Measurements from ENCODE around the gene HOXC6.
A peak's percentile ranks its signal among the peaks of the same experiment; 100 is the strongest.

The HOXC6 gene

DNA sequence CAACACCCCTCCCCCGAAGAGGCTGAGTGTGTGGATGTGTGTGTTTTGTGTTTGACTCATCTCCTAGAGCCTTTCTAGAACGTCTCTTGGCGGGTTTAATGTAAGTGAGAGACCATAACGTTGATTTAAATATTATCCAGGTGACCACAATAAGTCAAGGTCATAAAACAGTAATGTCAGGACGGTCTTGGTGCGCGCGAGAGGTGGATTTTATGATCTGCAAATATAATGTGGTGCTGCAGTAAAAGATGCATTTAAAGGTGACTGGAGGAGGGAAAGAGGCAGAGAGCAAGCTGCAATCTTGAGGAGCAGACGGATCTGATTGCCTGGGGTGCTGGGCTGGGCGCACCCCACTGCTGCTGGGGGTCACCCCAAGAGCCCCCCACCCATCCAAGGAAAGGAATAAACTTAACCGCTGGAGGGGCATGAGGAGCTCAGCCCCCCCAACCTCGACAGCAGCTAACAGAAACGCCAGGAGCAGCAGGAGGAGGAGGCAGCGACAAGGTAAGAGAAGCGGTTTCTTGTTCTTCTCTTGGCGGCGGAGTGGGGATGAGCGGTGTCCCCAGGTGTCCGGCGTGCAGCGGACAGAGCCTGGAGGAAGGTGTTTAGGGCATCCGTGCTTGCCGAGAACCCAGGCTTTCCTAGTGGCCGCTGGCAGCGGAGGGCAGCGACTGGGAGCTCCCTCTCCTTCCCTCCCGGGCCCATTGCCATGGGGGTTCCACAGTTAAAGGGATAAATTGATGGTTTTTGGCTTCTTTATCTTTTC, 37.7 kb upstream of the HOXC6 start:
- peak; percentile 44 for DNase-seq

DNA sequence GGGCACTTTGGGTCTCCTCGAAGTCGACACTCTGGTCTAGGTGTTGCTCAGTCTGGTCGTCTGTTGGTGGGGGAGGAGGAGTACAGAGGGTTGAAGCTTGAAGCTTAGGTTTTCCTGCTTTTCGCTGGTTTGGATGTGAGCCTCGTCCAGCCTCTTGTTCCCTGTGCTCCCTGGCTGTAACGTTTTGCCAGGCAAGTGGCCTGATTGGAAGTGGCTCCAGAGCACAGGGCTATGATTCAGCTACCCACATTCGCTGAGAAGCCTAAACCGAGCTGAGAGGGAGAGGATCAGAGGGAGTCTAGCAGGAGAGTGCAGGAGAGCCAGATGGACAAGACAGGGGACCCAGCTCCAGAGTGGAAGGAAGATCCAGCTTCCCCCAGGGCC, 37.2 kb upstream of the HOXC6 start:
- DNase-seq, result peak; percentile 23

DNA sequence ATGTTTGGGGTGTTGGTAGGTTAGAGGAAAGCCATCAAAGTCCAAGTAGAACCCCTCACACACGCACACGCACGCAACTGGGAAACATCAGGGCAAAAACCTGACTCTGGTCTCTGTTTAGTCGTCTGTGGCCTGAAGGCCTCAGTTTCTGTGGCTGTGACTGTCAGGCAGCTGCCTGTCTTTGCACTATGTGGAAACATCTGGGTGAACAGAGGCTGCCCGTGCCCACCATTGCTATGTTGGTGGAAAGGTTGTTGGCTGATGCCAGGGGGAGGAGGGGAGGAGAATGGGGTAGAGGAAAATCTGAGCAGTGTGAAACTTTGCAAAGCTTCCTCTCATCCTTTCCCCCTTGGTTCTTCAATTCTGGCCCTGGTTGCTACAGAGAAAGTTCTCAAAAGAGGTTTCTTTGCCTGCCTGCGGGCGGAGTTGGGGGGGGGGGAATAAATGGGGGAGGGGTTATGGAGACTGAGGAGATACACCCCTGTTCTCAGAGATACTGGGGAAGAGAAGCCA, 35.8 kb upstream of the HOXC6 start:
- DNase-seq, result no peak

DNA sequence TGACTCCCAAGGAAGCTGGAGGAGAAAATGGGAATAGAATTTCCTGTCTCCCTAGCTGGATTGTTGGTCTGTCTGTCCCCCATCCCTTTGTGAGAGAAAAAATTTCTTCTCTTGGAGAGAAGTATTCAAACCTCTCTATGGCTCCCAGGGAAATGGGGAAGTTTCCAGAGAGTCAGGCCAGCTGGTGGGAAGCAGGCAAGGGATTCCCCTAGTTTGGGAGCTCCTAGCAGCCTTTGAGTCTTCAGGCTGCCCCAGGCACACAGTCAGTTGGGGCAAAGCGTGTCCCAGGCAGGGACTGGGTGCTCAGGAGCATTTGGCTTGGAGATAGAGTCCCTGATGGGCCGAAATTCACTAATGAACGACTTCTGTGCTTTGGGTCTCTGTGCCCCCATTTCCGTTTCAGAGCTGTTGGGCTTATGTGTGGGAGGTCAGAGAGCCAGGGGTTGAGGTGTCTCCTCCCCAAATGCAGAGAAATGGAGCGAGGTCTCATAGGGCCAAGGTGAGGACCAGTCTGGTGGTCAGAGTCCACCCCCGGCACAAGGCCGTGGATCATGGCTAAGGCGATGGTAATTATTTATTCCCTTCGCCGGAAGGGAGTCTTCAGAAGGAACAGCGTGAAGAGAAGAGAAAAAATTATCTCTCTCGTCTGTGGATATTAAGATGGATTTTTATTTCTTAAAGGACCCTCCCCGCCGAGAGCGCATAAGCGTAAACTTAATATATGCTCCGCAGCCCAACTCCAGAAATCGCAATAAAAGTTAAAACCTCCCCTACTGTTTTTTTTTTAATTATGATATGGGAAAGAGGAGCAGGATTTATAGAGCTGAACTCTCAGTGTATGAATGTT, 34.9 kb upstream of the HOXC6 start:
- no peak for DNase-seq

DNA sequence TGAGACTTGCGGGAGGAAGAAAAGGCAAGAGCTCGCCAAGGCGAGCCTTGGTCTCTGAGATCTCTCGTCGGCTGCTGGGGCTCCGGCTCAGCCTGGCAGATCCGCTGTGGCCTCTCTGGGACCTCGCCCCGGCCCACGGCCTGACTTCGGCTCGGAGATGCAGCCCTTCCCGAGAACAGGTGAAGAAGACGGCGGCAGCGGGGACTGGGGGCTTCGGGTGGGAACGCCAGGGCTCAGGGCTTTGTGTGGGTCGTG, 34.3 kb upstream of the HOXC6 start:
- DNase-seq, result no peak

DNA sequence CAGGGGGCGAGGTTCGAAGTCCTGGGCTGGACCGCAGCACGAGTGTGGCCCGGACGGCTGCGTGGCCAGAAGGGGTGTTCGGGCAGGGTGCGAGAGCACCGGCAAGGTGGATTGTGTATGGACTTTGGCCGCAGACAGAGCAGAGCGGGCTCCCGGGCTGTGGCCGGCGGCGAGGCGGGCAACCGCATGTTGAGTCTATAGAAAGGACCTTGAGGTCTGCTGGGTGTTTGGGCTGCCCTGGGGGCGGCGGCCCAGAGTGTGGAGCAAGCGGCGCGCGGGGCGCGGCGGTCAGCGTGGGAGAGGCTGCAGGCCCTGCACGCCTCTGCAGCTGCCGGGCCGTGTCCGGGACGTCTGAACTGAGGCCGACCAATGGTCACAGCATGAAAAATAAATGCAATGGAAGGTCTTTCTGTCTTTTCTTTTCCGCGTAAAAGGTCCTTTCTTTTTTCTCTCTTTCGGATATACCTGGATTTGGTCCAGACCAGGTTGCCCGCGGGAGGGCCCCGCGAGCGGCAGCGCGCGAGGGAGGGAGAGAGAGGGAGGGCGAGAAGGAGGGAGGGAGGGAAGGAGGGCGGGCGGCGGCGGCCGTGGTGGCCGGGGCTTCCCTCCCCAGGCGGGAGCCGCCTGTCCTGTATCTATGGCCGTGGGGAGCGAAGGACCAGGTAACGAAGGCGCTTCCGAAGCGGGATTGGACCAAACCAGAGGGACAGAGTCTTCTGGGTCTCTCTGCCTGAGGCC, 33.8 kb upstream of the HOXC6 start:
- no peak for DNase-seq

DNA sequence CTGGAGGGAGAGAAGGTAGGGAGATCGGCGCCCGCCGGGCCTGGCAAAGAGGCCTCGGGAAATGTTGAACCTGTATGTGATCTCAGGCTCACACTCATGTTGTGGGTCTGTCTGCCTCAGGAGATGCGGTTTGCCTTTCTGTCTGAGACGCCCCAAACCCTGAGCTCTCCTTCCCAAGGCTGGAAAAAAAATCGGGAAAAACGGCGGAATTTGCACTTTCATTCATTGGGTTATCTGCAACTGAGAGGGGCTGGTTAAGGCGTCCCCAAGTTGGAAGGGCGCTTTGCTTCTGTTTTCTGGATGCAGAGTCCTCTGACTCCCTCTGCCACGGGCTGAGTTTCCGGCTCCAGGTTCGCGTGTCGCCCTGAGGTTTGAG, 33.2 kb upstream of the HOXC6 start:
- no peak for DNase-seq

DNA sequence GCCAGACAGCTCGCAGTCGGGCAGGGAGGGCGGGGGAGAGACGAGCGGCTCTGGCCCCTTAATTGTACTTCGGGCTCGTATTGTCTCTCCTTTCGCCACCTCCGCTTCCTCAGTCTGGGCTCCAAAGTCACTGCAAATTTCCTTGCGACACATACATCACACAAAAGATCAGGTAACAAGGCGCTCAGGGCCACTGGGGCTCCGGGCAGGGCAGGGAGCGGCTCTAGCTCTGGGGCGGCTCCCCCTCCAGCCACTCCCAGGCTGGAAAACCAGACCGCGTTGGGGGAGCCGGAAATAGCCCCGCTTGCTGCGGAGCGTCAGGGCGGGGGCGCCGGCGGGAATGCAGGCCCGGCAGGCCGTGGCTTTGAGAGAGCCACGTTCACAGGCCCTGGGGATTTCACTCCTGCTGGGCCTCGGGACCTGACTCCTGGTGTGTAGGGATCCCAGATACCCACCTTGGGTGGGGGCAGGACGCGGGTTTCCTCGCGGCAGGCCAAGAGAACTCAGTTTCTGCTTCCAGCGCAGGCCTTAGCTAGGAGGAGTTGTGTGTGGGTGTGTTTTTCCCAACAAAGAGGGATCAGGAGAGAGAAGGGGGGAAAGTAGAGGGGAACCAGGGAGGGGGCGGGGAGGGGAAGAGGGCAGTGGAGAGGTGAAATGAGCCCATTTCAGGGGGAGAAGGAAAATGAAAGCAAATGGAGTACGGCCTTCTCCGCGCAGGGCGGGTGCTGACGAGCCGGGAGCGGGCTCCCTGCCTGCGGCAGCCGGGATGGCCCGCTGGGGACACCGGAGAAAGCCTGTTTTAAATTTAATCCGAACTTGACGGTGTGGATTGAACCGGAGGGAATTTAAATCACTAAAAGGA, 32.6 kb upstream of the HOXC6 start:
- peak; percentile 23 for DNase-seq

DNA sequence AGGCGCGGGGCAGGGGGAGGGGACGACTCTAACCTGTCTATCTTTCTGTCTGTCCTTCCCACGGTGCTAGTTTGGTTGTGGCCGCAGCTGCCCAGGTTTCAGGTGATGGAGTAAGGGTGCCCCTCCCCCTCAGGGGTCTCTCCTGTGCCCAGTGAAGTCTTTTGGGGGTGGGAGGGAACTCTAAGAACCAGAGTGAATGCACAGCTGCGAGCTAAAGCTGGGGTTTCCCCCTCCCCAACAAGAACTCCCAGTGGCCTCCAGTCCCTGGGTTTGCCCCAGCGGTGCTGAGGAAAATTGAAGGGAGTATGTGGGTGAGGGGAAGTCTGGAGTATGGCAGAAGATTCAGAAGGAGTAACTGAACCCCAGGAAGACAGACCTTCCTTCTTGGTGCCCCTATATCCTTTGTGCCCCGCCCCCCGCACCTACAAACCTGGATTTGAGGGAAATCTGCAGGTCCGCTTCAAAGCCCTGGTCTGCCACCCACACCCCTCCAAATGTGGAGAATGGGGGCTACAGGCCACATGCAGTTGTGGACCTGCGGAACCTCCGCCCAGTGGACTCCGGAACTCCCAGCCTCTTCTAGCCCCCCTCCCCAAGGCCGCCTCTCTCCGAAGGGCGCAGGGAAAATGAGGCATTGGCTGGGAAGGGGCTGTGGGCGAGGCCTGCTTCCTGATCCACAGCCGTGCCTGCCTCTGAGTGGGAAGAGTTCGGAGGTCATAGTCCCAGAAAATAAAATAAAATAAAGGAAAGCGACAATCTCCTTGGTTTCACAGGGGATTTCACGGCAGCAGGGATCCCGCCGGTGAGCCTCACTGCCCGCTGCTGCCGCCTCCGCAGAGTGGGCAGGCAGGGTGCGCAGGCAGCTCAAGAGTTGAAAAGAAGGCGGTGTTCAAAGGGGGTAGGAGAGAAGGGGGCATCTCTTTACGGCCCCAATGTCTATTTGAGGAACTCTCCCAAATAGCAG, 31.7 kb upstream of the HOXC6 start:
- peak; percentile 27 for DNase-seq

DNA sequence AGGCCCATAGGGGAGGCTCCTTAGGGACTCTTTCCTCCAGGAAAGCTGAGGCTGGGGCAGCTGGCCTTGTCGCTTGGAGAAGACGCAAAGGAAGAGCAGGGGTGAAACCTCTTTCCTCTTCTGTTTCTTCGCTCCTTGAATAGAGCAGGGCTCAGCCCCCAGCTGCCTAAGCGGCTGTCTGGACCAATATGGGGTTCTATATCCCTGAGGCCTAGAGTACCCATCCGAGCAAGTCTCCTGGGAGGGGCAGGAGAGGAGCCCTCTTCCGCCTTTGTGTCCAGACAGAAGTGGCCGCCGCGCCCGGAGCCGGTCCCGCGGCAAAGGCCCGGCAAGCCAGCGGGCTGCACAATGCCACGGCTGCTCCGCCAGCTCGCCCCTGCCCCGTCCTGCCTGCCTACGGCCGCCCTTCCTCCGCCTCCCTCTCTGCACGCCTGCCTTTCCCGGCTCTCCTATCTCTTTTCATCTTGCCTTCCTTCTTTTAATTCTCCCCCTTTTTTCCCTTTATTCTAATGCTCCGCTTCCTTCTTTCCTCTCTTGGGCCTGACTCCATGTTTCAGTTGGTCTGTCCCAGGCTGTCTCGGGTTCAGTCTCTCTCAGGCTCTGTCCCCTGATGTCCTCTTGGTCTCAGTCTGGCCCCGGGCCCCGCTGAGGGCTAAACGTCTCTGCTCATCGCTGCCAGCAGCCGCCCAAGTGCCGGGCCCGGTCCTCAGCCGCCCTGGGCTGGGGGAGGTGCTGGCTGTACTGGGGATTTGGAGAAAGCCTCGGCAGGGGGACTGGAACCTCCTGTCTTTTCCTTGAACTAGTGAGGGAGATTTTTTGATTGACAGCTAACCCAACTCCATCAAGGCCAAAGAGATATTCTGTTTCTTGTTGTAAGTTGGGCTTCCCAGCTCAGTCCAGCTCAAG, 30.8 kb upstream of the HOXC6 start:
- no peak for DNase-seq

DNA sequence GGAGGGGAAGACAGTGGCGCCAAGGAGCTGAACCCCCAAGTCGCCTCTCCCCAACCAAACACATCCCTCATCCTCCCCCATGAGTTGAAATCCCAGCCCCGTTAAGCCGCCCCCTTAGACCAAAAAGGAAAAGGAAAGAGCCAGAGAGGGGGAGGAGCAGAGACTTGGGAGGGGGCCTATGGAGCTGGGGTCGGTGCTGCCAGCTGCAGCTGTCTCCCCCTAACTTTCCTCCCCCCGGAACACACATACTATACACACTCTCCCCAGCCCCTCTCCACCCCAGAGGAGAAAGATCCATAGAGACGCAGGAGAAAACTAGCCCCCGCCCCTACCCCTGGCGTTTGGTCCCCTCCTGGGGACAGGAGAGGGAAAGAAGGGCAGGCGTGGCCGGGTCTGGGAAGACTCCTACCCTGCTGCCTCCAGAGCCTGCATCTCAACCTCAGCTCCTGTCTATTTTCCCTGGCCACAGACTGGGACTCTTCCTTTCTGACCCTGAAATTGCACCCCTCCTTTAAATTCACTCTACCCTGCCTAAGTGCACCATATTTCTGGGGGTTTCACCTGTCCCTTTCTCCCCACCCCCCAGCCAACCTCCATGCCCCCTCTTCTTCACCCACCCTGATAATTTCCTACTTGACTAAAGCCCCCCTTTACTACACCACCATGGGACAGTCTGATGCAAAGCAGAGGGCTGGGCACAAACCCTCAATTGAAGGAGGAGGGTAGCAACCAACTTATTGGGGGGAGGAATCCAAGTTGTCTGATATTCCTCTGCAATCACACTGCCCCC, 29.9 kb upstream of the HOXC6 start:
- DNase-seq, result no peak

DNA sequence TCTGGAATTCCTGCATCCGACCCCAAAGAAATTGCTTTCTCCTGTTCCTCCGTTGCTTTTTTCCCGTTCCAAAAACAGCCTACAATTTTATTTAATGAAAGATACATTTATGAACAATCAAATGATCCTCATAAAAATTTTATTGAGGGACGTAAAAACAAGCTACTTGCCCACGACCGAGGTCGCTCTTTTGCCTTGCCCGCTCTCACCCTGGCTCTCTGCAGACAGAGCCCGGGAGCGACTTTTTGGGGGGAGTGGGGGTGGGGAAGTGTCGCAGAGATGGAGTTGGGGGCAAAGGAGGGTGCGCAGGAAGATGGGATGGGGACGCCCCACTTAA, 29.4 kb upstream of the HOXC6 start:
- no peak for DNase-seq

DNA sequence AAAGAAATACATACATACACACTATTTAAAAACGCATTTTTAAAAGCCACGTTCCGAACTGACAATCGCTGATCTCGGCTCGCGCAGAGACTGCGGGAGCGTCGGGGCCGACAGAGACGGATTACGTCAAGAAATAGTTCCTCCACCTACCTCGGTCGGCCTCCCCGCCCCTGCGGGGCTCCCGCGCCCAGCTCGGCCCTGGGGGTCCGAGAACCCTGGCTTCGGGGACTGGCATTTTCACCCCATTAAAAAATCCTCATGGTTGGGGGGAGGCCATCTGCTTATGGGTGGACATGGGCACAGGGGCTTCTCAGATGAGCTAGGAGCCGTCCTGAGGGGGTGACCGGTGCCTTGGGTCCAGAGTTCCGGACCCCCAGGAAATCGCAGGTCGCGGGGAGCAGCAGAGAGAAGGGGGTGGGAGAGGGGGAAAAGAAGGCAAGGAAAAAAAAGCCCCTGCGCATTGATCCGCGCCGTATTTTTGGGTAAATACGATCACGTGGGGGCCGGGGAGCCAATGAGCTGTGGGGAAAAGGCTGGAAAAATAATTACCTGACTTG, 28.6 kb upstream of the HOXC6 start:
- DNase-seq, result peak; percentile 36

DNA sequence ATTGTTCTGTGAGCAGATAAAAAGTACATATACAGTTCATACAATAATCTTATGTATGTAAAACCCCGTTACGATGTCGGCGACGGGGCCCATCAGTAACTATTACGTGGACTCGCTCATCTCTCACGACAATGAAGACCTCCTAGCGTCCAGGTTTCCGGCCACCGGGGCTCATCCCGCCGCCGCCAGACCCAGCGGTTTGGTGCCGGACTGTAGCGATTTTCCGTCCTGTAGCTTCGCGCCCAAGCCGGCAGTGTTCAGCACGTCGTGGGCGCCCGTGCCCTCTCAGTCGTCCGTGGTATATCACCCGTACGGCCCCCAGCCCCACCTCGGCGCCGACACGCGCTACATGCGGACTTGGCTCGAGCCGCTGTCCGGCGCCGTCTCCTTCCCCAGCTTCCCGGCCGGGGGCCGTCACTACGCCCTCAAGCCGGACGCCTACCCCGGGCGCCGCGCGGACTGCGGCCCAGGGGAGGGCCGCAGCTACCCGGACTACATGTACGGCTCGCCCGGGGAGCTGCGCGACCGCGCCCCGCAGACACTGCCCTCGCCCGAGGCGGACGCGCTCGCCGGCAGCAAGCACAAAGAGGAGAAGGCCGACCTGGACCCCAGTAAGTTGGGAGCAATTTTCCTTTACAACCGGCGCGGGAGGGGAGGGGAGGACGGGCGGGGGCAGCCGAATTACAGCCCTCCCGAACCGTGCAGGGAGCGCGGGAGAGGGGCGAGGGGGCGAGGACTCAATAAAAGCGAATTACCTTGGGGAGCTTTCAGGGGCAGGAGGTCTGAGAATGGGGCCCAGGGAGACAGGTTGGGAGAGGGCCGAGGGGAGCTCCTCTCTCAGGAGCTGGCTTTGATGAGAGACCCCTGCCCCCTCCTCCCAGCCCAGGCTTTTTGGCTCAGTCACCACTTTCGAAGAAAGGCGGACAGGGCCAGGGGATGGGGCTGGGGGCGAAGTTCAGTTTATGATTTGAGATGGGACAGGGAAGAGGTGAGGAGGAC, 27.8 kb upstream of the HOXC6 start, which contains the start of gene HOXC9:
HOXC9 (plus strand) TSS at position 46 of the 999 bp plus-strand sequence; CDS start at position 74, 28 bp downstream.
- no peak for DNase-seq

DNA sequence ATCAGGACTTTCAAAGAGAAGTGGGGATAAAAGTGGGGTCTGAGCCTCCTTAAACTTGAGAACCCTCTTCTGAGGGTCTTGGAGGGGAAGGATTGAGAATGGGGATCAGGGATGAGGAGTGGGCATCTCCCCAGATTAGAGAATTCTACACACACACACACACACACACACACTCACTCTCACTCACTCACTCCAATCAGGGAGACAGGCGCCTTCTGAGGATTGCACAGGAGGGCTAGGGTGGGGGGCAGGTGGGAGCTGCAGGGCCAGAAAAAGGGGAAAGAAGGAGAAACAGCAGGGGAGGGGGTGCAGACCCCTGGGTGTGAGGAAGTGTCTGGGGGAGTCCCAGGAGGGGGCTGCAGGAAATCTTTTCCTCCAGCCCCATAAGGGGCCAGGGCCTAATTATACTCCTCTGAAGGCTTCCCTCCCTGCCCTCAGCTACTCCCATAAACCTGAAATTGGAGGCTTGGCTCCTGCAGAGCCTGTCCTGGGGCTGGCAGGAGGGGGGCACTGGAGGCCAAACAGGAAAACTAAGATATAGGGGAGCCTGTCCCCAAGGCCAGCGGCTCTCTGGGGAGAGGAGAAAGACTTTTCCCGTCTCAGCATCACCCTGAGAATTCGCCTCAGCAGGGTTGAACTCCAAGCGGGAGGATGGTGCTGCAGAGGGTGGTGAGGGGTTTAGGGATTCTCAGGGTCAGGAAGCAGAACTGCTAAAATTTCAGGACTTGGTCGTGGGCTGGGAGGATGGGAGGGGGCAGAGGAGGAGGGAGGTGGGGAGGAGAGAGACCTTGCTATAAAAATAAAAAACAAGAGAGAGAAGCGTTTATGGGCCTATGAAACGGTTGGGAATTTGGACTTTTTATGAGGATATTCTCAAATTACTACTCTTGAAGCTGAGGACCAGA, 26.7 kb upstream of the HOXC6 start:
- no peak for DNase-seq

DNA sequence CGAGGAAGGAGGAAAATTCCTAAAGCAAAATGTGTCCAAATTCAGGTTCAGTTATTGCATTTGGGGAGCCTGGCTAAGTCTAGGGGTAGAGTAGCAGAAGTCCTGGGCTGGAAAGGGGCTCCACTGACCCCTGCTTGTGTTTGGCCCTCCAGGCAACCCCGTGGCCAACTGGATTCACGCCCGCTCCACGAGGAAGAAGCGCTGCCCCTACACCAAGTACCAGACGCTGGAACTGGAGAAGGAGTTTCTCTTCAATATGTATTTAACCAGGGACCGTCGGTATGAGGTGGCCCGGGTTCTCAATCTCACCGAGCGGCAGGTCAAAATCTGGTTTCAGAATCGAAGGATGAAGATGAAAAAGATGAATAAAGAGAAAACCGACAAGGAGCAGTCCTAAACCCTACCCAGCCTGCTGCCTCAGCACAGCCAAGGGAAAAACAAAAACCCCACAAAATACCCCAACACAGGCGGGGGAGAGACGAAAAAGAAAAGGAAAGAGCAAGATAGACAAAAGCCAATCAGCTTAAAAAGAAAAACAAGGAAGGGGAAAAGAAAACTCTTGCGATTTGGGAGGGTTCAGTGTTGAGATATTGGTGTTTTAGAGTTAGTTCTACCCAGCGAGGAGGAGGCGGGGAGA, 25.8 kb upstream of the HOXC6 start:
- DNase-seq, result no peak

Measured in DMS79 treated with DMSO at 0.1 percent for 48 hours (cell line).